Stimulated activated CD4-positive, alpha-beta T cell treated with anti-CD3 and anti-CD28 coated beads, Interleukin-15, amount 100 ng/mL, for 1 hour (primary cell): ENCODE data around the gene ACTL10.
"Not testable (repeated sequence)": the region's sequence is repeated elsewhere in the genome, so short reads cannot be mapped to it uniquely, and the experiment has no call there.

ENCODE experiments used
- DNase-seq, 2 donors: peaks; one replicate each; pipeline ENCODE4 v3.0.0-alpha.2; 2020; ENCODE audit warnings: low read depth in 1 of 2, low spot score in 1 of 2

ACTL10 gene

GRCh38 chr20:33666293-33667244, at the start of gene ACTL10:
ACTL10 (plus strand) TSS chr20:33666943; CDS start chr20:33667498, 555 bp downstream.
- DNase-seq = peak; percentile 50 to 71

GRCh38 chr20:33621717-33622400, 44.9 kb upstream of the ACTL10 start:
- DNase-seq = no peak

- DNase-seq = no peak
Measured at GRCh38 chr20:33622705-33623365, 43.9 kb upstream of the ACTL10 start.

- DNase-seq = no peak
Measured at GRCh38 chr20:33624399-33624798, 42.3 kb upstream of the ACTL10 start.

GRCh38 chr20:33626190-33626589, 40.6 kb upstream of the ACTL10 start:
- no peak for DNase-seq

- DNase-seq = no peak
Measured at GRCh38 chr20:33627577-33628216, 39.0 kb upstream of the ACTL10 start.

- DNase-seq = no peak
Measured at GRCh38 chr20:33629533-33629932, 37.2 kb upstream of the ACTL10 start.

GRCh38 chr20:33629979-33630378, 36.8 kb upstream of the ACTL10 start:
- no peak for DNase-seq

GRCh38 chr20:33630507-33630906, 36.2 kb upstream of the ACTL10 start:
- DNase-seq = no peak

- DNase-seq = not testable (repeated sequence)
Measured at GRCh38 chr20:33631910-33632309, 34.8 kb upstream of the ACTL10 start.

- DNase-seq = no peak
Measured at GRCh38 chr20:33635341-33635740, 31.4 kb upstream of the ACTL10 start.

- no peak for DNase-seq
Measured at GRCh38 chr20:33636776-33637175, 30.0 kb upstream of the ACTL10 start.

- no peak for DNase-seq
Measured at GRCh38 chr20:33640287-33640686, 26.5 kb upstream of the ACTL10 start.

- no peak for DNase-seq
Measured at GRCh38 chr20:33644313-33645071, 22.3 kb upstream of the ACTL10 start.

- no peak for DNase-seq
Measured at GRCh38 chr20:33645072-33645358, 21.7 kb upstream of the ACTL10 start.

GRCh38 chr20:33645396-33645795, 21.3 kb upstream of the ACTL10 start:
- no peak for DNase-seq

GRCh38 chr20:33646191-33646590, 20.6 kb upstream of the ACTL10 start:
- no peak for DNase-seq

GRCh38 chr20:33646959-33647602, 19.7 kb upstream of the ACTL10 start:
- not testable (repeated sequence) for DNase-seq

- no peak for DNase-seq
Measured at GRCh38 chr20:33647603-33648395, 18.9 kb upstream of the ACTL10 start.
